Measurements from ENCODE around the gene ARHGEF1.

GRCh38 chr19:41897181-41897580 is 14.2 kb downstream of the ARHGEF1 start:
- TF ChIP-seq, protein P1, sequence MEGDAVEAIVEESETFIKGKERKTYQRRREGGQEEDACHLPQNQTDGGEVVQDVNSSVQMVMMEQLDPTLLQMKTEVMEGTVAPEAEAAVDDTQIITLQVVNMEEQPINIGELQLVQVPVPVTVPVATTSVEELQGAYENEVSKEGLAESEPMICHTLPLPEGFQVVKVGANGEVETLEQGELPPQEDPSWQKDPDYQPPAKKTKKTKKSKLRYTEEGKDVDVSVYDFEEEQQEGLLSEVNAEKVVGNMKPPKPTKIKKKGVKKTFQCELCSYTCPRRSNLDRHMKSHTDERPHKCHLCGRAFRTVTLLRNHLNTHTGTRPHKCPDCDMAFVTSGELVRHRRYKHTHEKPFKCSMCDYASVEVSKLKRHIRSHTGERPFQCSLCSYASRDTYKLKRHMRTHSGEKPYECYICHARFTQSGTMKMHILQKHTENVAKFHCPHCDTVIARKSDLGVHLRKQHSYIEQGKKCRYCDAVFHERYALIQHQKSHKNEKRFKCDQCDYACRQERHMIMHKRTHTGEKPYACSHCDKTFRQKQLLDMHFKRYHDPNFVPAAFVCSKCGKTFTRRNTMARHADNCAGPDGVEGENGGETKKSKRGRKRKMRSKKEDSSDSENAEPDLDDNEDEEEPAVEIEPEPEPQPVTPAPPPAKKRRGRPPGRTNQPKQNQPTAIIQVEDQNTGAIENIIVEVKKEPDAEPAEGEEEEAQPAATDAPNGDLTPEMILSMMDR (IDR thresholded peaks at IDR 0.05), result no peak
- no peak for TF ChIP-seq POLR2A (IDR thresholded peaks at IDR 0.05; ENCODE audit: low read depth)
- TF ChIP-seq POLR2AphosphoS5 (IDR thresholded peaks at IDR 0.05), result no peak
